Colonic mucosa (tissue), 4 donors: Measurements from ENCODE around the gene TACR2. TPM values are rescaled to one million over a fixed set of nuclear protein-coding genes. Genes with fewer than 3 reads are reported as not detected.

Source experiments
- DNase-seq: peaks from one replicate; pipeline ENCODE4 v3.0.0-alpha.2; 2020
- H3K27ac ChIP-seq: fragments of 200-600 bp; one replicate; pipeline ENCODE4 v1.8.0; 2021
- H3K27me3 ChIP-seq: fragments of 200-600 bp; one replicate; pipeline ENCODE4 v1.8.0; 2021
- H3K36me3 ChIP-seq: fragments of 200-600 bp; one replicate; pipeline ENCODE4 v1.8.0; 2021
- H3K4me1 ChIP-seq: fragments of 200-600 bp; one replicate; pipeline ENCODE4 v1.8.0; 2021; ENCODE audit warnings: mild to moderate bottlenecking
- H3K4me3 ChIP-seq: fragments of 200-600 bp; one replicate; pipeline ENCODE4 v1.8.0; 2021
- H3K9ac ChIP-seq, 2 donors: one replicate each; pipeline ENCODE4 v1.7.0; 2013; ENCODE audit warnings: control low read depth in 2 of 2, low read depth in 2 of 2, low read length in 2 of 2
- H3K9me3 ChIP-seq: fragments of 200-600 bp; one replicate; pipeline ENCODE4 v1.8.0; 2021
- intact Hi-C: fragments of 100-400 bp; cut with DNase I; formaldehyde crosslinking; loops from one replicate; pipeline ENCODE4 v1.14.1; 2022
- total RNA-seq, 2 donors: library from RNA; stranded (reverse); fragmentation: NEBNext Ultra II Directional in 1 of 2; extraction: Animal tissue kit (Norgen Biotek cat#: 25700) in 1 of 2; gene quantifications; one replicate each; pipeline ENCODE4 v1.2.1, GENCODE V29; 2021
- TF ChIP-seq, protein P1 (sequence below): fragments of 200-600 bp; IDR thresholded peaks from one replicate; pipeline ENCODE4 v1.8.0; 2022; ENCODE audit warnings: antibody characterized with exemption, mild to moderate bottlenecking
- donor health status: healthy.
- donor health status: DM: no; HTN: no; CAD: no.
- donor health status: DM: no; HTN: no; CAD: no.

TACR2 gene
- total RNA-seq, 2 donors from 2014 or later = 0.22 to 18.8 TPM

DNA sequence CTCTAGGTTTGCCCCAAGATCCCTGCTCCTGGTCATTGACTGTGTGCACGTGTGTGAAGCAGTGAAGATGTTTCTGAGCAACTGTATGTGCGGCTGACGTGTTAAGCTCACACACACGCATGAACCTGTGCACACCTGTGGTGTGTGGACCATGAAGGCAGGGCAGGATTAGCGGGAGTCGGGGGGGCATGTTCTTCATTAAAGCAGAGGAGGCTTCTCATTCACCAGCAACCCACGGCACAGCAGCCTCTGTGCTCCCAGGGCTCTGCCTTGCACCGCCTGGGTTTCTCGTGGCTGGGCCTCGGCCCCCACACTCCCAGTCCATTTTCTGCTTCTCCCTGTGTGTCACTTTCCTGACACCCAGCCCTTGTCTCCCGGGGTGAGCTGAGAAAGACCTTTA, 824 bp upstream of the TACR2 start:
- H3K27me3 ChIP-seq = no peaks in the 10 kb centered on the region
- intact Hi-C loops = no loop called here
- H3K9me3 ChIP-seq = no peaks in the 10 kb centered on the region
- no peak overlapping the region for H3K4me3 ChIP-seq
- peak overlapping the region in 1 of 2 donors; percentile 55 for H3K9ac ChIP-seq
- TF ChIP-seq, protein P1, sequence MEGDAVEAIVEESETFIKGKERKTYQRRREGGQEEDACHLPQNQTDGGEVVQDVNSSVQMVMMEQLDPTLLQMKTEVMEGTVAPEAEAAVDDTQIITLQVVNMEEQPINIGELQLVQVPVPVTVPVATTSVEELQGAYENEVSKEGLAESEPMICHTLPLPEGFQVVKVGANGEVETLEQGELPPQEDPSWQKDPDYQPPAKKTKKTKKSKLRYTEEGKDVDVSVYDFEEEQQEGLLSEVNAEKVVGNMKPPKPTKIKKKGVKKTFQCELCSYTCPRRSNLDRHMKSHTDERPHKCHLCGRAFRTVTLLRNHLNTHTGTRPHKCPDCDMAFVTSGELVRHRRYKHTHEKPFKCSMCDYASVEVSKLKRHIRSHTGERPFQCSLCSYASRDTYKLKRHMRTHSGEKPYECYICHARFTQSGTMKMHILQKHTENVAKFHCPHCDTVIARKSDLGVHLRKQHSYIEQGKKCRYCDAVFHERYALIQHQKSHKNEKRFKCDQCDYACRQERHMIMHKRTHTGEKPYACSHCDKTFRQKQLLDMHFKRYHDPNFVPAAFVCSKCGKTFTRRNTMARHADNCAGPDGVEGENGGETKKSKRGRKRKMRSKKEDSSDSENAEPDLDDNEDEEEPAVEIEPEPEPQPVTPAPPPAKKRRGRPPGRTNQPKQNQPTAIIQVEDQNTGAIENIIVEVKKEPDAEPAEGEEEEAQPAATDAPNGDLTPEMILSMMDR = no peak
- DNase-seq = no peak
- H3K36me3 ChIP-seq = no peaks in the 10 kb centered on the region
- H3K4me1 ChIP-seq = no peaks in the 10 kb centered on the region
- no peak overlapping the region for H3K27ac ChIP-seq

DNA sequence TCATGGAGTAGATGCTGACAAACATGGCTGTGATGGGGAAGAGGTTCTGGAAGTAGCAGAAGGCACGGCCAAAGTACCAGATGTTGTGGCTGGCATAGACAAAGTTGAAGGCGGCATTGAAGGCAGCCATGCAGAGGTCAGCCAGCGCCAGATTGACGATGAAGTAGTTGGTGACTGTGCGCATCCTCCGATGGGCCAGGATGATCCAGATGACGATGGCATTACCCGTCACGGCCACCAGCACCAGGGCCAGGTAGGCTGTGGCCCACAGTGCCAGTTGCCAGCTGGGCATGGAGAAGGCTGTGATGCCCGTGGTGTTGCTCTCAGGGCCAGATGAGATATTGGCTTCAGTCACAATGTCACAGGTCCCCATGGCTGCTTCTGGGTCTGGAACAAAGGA, 767 bp downstream of the TACR2 start:
- DNase-seq = no peak
- no peaks in the 10 kb centered on the region for H3K27me3 ChIP-seq
- H3K4me3 ChIP-seq = no peak overlapping the region
- no peaks in the 10 kb centered on the region for H3K9me3 ChIP-seq
- H3K9ac ChIP-seq = peak overlapping the region in 1 of 2 donors; percentile 30
- no peak overlapping the region for H3K27ac ChIP-seq
- H3K4me1 ChIP-seq = no peaks in the 10 kb centered on the region
- H3K36me3 ChIP-seq = no peaks in the 10 kb centered on the region
- intact Hi-C loops = no loop called here
- TF ChIP-seq, protein P1 = no peak

DNA sequence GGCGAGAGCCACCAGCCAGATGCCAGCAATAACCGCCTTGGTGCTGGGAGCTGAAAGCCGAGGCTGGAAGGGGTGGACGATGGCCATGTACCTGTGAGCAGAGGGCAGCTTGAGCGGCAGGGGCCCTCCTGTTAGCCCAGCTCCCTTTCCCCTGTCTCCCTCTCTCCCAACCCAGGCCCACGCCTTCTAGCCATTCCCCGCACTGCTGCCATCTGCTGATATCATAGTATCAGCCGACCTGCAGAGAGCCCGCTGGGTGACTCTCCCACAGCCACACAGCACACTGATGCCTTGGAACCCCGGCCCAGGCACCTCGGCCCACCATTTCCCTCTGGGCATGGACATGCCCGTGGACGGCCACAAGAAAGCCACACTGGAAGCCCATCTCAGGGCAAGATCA, 1.7 kb downstream of the TACR2 start:
- no peaks in the 10 kb centered on the region for H3K36me3 ChIP-seq
- no peak for DNase-seq
- H3K9ac ChIP-seq = no peak overlapping the region
- no peaks in the 10 kb centered on the region for H3K4me1 ChIP-seq
- TF ChIP-seq, protein P1 = no peak
- H3K27me3 ChIP-seq = no peaks in the 10 kb centered on the region
- intact Hi-C loops = no loop called here
- H3K27ac ChIP-seq = no peak overlapping the region
- H3K4me3 ChIP-seq = no peak overlapping the region
- H3K9me3 ChIP-seq = no peaks in the 10 kb centered on the region

DNA sequence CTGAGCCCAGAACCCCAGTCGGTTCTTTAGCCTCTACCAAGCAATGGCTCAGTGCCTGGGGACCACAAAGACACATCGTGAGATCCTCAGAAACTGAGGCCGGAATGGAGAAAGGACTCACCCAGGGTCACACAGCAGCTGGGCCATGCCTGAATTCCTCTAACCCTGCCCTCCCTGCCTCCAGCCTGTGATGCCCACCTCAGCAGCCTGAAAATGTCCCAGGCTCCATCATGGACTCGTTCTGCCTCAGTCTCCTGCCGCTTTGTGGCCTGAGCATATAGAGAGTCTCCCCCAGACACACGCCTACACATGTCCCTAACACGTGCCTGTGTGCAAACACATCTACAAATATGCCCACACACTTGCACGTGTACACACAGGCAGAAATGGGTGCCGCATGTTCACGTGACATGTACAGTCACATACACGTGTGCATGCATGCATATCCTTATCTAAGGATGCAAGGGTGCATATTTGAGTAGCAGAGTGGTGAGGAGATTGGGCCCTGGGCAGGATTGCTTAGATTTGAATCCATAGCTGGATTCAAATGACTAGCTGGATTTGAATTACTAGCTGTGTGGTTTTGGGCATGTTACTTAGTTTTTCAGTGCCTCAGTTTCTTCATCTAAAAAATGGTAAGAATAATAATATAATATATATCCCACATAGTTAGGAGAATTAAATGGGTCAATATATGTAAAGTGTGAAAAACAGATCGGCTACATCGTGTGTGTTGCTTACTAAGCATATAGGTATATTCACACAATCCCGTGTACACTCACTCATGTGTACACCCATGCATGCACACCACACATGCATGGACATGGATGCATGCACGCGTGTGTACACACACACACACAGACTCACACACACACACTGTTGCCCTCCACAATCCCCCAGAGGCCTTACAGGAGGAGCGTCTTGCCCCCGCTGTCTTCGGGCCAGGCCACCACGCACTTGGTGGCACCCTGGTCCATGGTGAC, 2.4 kb downstream of the TACR2 start:
- Histone ChIP-seq H3K27ac (no peak overlapping the region), H3K4me1 (no peaks in the 10 kb centered on the region), H3K27me3 (no peaks in the 10 kb centered on the region), H3K9ac (no peak overlapping the region), H3K4me3 (no peak overlapping the region), H3K9me3 (no peaks in the 10 kb centered on the region), H3K36me3 (no peaks in the 10 kb centered on the region)
- TF ChIP-seq, protein P1 = no peak
- DNase-seq = no peak
- intact Hi-C loops = no loop called here

DNA sequence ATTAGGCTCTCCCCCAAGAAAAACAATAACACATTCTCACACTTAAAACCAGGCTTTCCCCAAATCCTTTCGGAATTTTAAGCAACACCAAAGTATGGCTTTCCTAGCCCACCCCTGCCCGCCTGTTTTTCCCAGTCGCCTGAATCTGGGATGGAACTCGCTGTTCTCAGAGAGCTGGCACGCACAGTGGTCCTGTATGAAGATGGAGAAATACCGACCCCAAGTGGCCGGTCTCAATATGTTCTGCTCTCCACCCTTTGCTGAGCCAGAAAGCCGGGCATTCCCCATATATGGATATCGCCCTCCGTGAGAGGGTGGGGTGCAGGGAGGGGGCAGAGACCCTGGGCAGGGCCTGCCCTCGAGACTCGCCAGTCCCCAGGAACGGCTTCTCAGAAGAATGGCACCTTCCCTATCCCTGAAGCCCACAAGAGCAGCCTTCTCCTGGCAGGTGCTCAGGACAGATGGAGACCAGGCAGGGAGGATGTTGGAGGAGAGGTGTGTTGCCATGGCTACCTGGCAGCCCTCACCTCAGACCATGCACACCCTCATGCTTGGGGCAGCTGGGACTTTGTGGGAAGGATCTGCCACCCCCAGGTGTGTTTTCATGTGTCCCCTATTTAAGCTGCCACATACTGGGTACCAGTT, 3.4 kb downstream of the TACR2 start:
- intact Hi-C loops = no loop called here

More for the DNA sequence above, 3.4 kb downstream of the TACR2 start:
- Histone ChIP-seq H3K4me1 (no peaks in the 10 kb centered on the region), H3K36me3 (no peaks in the 10 kb centered on the region), H3K4me3 (no peak overlapping the region), H3K27me3 (no peaks in the 10 kb centered on the region), H3K9me3 (no peaks in the 10 kb centered on the region), H3K27ac (no peak overlapping the region), H3K9ac (no peak overlapping the region)
- no peak for DNase-seq
- TF ChIP-seq, protein P1 = peak; percentile 21
